Measurements from ENCODE around the gene RIPPLY1. TPM values are rescaled to one million over a fixed set of nuclear protein-coding genes. Genes with fewer than 3 reads are reported as not detected.

The RIPPLY1 gene
- total RNA-seq, 6 experiments from 2014 or later: not detected

GRCh38 chrX:106897259-106897658, 5.9 kb downstream of the RIPPLY1 start:
- Mint-ChIP-seq H3K27me3 (ENCODE audit: insufficient read depth) (peaks cover 8% of the 10 kb centered on the region; the same call in 1 of the 2 replicates), H3K36me3 (ENCODE audit: low read depth) (no peaks in the 10 kb centered on the region), H3K4me3 (no peak overlapping the region), H3K9me3 (no peaks in the 10 kb centered on the region), H3K27ac (peak overlapping the region; percentile 71; the same call in 1 of the 2 replicates), H3K4me1 (ENCODE audit: low read depth) (peaks cover 54% of the 10 kb centered on the region)
- TF ChIP-seq, protein P1, sequence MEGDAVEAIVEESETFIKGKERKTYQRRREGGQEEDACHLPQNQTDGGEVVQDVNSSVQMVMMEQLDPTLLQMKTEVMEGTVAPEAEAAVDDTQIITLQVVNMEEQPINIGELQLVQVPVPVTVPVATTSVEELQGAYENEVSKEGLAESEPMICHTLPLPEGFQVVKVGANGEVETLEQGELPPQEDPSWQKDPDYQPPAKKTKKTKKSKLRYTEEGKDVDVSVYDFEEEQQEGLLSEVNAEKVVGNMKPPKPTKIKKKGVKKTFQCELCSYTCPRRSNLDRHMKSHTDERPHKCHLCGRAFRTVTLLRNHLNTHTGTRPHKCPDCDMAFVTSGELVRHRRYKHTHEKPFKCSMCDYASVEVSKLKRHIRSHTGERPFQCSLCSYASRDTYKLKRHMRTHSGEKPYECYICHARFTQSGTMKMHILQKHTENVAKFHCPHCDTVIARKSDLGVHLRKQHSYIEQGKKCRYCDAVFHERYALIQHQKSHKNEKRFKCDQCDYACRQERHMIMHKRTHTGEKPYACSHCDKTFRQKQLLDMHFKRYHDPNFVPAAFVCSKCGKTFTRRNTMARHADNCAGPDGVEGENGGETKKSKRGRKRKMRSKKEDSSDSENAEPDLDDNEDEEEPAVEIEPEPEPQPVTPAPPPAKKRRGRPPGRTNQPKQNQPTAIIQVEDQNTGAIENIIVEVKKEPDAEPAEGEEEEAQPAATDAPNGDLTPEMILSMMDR (IDR thresholded peaks at IDR 0.05): no peak
- DNase-seq: peak; percentile 34

DNA sequence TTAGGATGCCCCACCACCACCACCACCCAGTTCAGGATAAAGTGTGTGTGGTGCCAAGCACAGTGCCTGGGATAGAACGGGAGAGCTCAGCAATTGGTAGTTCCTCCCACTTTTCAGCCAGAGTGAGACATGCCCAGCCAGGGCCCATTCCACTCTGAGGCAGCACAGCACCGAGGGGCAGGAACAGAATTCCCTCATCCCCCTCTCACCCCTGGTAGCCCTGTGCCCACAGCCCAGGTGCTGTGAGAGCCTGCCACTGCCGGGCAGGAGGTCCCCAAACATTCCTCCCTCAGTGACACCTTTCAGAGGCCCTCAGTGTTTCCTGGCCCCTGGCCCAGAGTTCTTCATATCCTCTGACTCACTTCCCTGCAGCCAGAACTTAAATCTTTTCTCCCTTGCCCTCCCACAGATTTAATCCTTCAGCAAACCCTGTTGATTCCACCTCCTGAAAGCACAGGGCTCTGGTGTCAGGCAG, 8.1 kb downstream of the RIPPLY1 start:
- H3K27me3 Mint-ChIP-seq (ENCODE audit: insufficient read depth): peaks cover 5% of the 10 kb centered on the region; the same call in 1 of the 2 replicates
- H3K4me3 Mint-ChIP-seq: peak overlapping the region; percentile 46
- peak; percentile 63 for DNase-seq
- peaks cover 56% of the 10 kb centered on the region for H3K4me1 Mint-ChIP-seq (ENCODE audit: low read depth)
- TF ChIP-seq, protein P1 (IDR thresholded peaks at IDR 0.05): no peak
- no peaks in the 10 kb centered on the region for H3K36me3 Mint-ChIP-seq (ENCODE audit: low read depth)
- H3K9me3 Mint-ChIP-seq: no peaks in the 10 kb centered on the region
- H3K27ac Mint-ChIP-seq: peak overlapping the region; percentile 82

DNA sequence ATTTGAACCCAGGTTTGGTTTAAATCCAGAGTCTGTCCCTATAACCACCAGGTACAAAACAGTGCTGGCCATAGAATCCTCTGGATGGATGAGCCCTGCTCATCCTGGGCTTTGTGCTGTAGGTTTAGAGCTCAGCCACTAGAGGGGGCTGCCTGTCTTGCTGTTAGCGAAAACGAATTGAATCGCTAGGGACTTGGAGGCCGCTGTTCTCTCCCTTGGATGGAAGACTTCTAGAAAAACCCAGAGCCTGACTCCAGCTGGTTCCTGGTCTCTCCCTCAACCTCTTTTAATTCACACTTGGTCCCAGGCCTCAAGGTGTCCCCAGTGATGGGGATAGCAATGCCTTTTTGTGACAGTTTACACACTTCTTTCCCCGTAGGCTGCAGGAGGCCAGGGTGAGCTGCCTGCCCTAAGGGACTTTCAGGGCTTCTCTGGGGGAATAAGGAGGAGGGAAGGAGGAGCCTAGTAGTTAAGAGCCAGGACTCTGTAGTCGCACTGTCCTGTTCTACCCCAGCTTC, 8.7 kb downstream of the RIPPLY1 start:
- peak overlapping the region; percentile 43; the same call in 1 of the 2 replicates for H3K4me3 Mint-ChIP-seq
- H3K27ac Mint-ChIP-seq: peak overlapping the region; percentile 82
- H3K27me3 Mint-ChIP-seq (ENCODE audit: insufficient read depth): peaks cover 5% of the 10 kb centered on the region; the same call in 1 of the 2 replicates
- no peaks in the 10 kb centered on the region for H3K9me3 Mint-ChIP-seq
- H3K4me1 Mint-ChIP-seq (ENCODE audit: low read depth): peaks cover 50% of the 10 kb centered on the region
- H3K36me3 Mint-ChIP-seq (ENCODE audit: low read depth): no peaks in the 10 kb centered on the region
- TF ChIP-seq, protein P1 (IDR thresholded peaks at IDR 0.05): peak; percentile 86
- peak; percentile 61 for DNase-seq

GRCh38 chrX:106891762-106892460, 11.2 kb downstream of the RIPPLY1 start:
- Mint-ChIP-seq H3K27ac (no peak overlapping the region), H3K4me1 (ENCODE audit: low read depth) (peaks cover 28% of the 10 kb centered on the region), H3K9me3 (no peaks in the 10 kb centered on the region), H3K4me3 (no peak overlapping the region), H3K27me3 (ENCODE audit: insufficient read depth) (peaks cover 5% of the 10 kb centered on the region; the same call in 1 of the 2 replicates), H3K36me3 (ENCODE audit: low read depth) (no peaks in the 10 kb centered on the region)
- DNase-seq: no peak
- TF ChIP-seq, protein P1 (IDR thresholded peaks at IDR 0.05): no peak

- peaks cover 5% of the 10 kb centered on the region; the same call in 1 of the 2 replicates for H3K27me3 Mint-ChIP-seq (ENCODE audit: insufficient read depth)
- peaks cover 7% of the 10 kb centered on the region; the same call in 1 of the 2 replicates for H3K4me1 Mint-ChIP-seq (ENCODE audit: low read depth)
- DNase-seq: no peak
- H3K36me3 Mint-ChIP-seq (ENCODE audit: low read depth): no peaks in the 10 kb centered on the region
- no peaks in the 10 kb centered on the region for H3K9me3 Mint-ChIP-seq
- no peak overlapping the region for H3K27ac Mint-ChIP-seq
- H3K4me3 Mint-ChIP-seq: no peak overlapping the region
- TF ChIP-seq, protein P1 (IDR thresholded peaks at IDR 0.05): no peak
Observed at GRCh38 chrX:106889468-106889867, 13.7 kb downstream of the RIPPLY1 start.

Measured in HFFc6 (cell line).